Parathyroid adenoma (tissue), 2 donors: Measurements from ENCODE around the gene FSTL4.

ENCODE experiments used
- H2AFZ ChIP-seq: fragments of 300-600 bp; sonication (generic); one replicate; pipeline ENCODE4 v1.7.0; 2017; ENCODE audit warnings: antibody characterized with exemption, mild to moderate bottlenecking
- H3K27ac ChIP-seq: fragments of 300-600 bp; sonication (generic); one replicate; pipeline ENCODE4 v1.7.0; 2017
- H3K27me3 ChIP-seq: fragments of 300-600 bp; sonication (generic); one replicate; pipeline ENCODE4 v1.7.0; 2017; ENCODE audit warnings: low read length; ENCODE audit not compliant: control insufficient read depth, insufficient read depth
- H3K36me3 ChIP-seq: fragments of 300-600 bp; sonication (generic); one replicate; pipeline ENCODE4 v1.7.0; 2017; ENCODE audit warnings: low read length; ENCODE audit not compliant: control insufficient read depth, insufficient read depth
- H3K4me1 ChIP-seq: fragments of 300-600 bp; sonication (generic); one replicate; pipeline ENCODE4 v1.7.0; 2017; ENCODE audit warnings: control low read depth
- H3K4me2 ChIP-seq: fragments of 300-600 bp; sonication (generic); one replicate; pipeline ENCODE4 v1.7.0; 2017; ENCODE audit warnings: low read length
- H3K4me3 ChIP-seq: fragments of 300-600 bp; sonication (generic); one replicate; pipeline ENCODE4 v1.7.0; 2017; ENCODE audit warnings: low read depth, low read length
- H3K79me2 ChIP-seq: fragments of 300-600 bp; sonication (generic); one replicate; pipeline ENCODE4 v1.7.0; 2017; ENCODE audit warnings: control low read depth
- H3K9ac ChIP-seq: fragments of 300-600 bp; sonication (generic); one replicate; pipeline ENCODE4 v1.7.0; 2017; ENCODE audit warnings: mild to moderate bottlenecking
- H3K9me3 ChIP-seq: fragments of 300-600 bp; sonication (generic); one replicate; pipeline ENCODE4 v1.7.0; 2017; ENCODE audit warnings: low read length; ENCODE audit not compliant: control insufficient read depth
- CTCF ChIP-seq: fragments of 300-600 bp; sonication (generic); IDR thresholded peaks from one replicate; pipeline ENCODE4 v1.7.0; 2017; ENCODE audit warnings: antibody characterized with exemption, mild to moderate bottlenecking
- donor health status: primary hyperparathyroidism.

FSTL4 gene

GRCh38 chr5:133338504-133339355 is 273.6 kb downstream of the FSTL4 start:
- no peaks in the 10 kb centered on the region for H3K79me2 ChIP-seq
- TF ChIP-seq CTCF = no peak
- no peaks in the 10 kb centered on the region for H3K4me1 ChIP-seq
- H3K9me3 ChIP-seq = no peaks in the 10 kb centered on the region
- no peak overlapping the region for H3K9ac ChIP-seq
- H3K4me3 ChIP-seq = no peak overlapping the region
- H3K27ac ChIP-seq = no peak overlapping the region
- H3K36me3 ChIP-seq = no peaks in the 10 kb centered on the region
- no peak overlapping the region for H2AFZ ChIP-seq
- H3K27me3 ChIP-seq = no peaks in the 10 kb centered on the region
- no peak overlapping the region for H3K4me2 ChIP-seq

- Histone ChIP-seq H3K4me2 (no peak overlapping the region), H2AFZ (no peak overlapping the region)
- no peak for TF ChIP-seq CTCF
Measured at GRCh38 chr5:133337795-133338445, 274.4 kb downstream of the FSTL4 start.

GRCh38 chr5:133336969-133337410 is 275.4 kb downstream of the FSTL4 start:
- H3K36me3 ChIP-seq = no peaks in the 10 kb centered on the region
- no peak overlapping the region for H3K4me3 ChIP-seq
- no peaks in the 10 kb centered on the region for H3K9me3 ChIP-seq
- no peak overlapping the region for H3K4me2 ChIP-seq
- H2AFZ ChIP-seq = no peak overlapping the region
- no peak overlapping the region for H3K9ac ChIP-seq
- no peaks in the 10 kb centered on the region for H3K27me3 ChIP-seq
- no peak overlapping the region for H3K27ac ChIP-seq
- TF ChIP-seq CTCF = no peak
- H3K79me2 ChIP-seq = no peaks in the 10 kb centered on the region
- H3K4me1 ChIP-seq = no peaks in the 10 kb centered on the region

More at GRCh38 chr5:133337795-133338445, 274.4 kb downstream of the FSTL4 start:
- Histone ChIP-seq H3K79me2 (no peaks in the 10 kb centered on the region), H3K4me3 (no peak overlapping the region), H3K9ac (no peak overlapping the region), H3K9me3 (no peaks in the 10 kb centered on the region), H3K36me3 (no peaks in the 10 kb centered on the region), H3K4me1 (no peaks in the 10 kb centered on the region), H3K27me3 (no peaks in the 10 kb centered on the region), H3K27ac (no peak overlapping the region)

GRCh38 chr5:133336121-133336968 is 276.0 kb downstream of the FSTL4 start:
- H3K27ac ChIP-seq = no peak overlapping the region
- no peak overlapping the region for H2AFZ ChIP-seq
- H3K9ac ChIP-seq = no peak overlapping the region
- no peaks in the 10 kb centered on the region for H3K4me1 ChIP-seq
- TF ChIP-seq CTCF = no peak
- H3K9me3 ChIP-seq = no peaks in the 10 kb centered on the region
- no peak overlapping the region for H3K4me3 ChIP-seq
- no peaks in the 10 kb centered on the region for H3K27me3 ChIP-seq
- H3K36me3 ChIP-seq = no peaks in the 10 kb centered on the region
- no peak overlapping the region for H3K4me2 ChIP-seq
- H3K79me2 ChIP-seq = no peaks in the 10 kb centered on the region
